Measurements from ENCODE around the gene C17orf58. TPM values are rescaled to one million over a fixed set of nuclear protein-coding genes. Genes with fewer than 3 reads are reported as not detected.

C17orf58 gene
- total and polyA plus RNA-seq, 9 of the 15 experiments (the other 6 are each of a cell fraction or from before 2014, with no cell fraction given) = 8.6 to 37.4 (median 27.6) TPM

GRCh38 chr17:68029512-68030215, 33.4 kb upstream of the C17orf58 start (continued):
- TF ChIP-seq AFF4 (CRISPR knock-in tag; IDR thresholded peaks at IDR 0.05) (no peak), PHF8 (IDR thresholded peaks at IDR 0.05; ENCODE audit: borderline replicate concordance, low read length) (peak; percentile 20; the same call in 1 of the 2 replicates), IRF9 (tag; IDR thresholded peaks at IDR 0.05) (no peak), KDM2B (CRISPR knock-in tag; IDR thresholded peaks at IDR 0.05) (no peak), FOXK2 (conservative IDR thresholded peaks at IDR 0.05 in 1 of 2, IDR thresholded peaks at IDR 0.05 in 1 of 2; ENCODE audit: low read depth in 2 of 2) (peak; percentile 37 to 68; a peak in 2 of 4 replicates), RBM15 (IDR thresholded peaks at IDR 0.05; ENCODE audit: insufficient read depth, low read length) (no peak), CXXC5 (CRISPR knock-in tag; IDR thresholded peaks at IDR 0.05) (no peak), HOMEZ (CRISPR knock-in tag; IDR thresholded peaks at IDR 0.05) (no peak), MXI1 (IDR thresholded peaks at IDR 0.05; ENCODE audit: low read depth, low read length) (no peak), ZC3H4 (CRISPR knock-in tag; IDR thresholded peaks at IDR 0.05; ENCODE audit: borderline replicate concordance) (no peak), ZNF764 (CRISPR knock-in tag; IDR thresholded peaks at IDR 0.05; ENCODE audit: low read depth) (no peak), MEIS2 (IDR thresholded peaks at IDR 0.05; ENCODE audit: partially characterized antibody) (peak; percentile 38), ZBTB9 (CRISPR knock-in tag; IDR thresholded peaks at IDR 0.05) (no peak), TFAP4 (CRISPR knock-in tag; IDR thresholded peaks at IDR 0.05; ENCODE audit: borderline replicate concordance) (peak; percentile 50), ETV6 (IDR thresholded peaks at IDR 0.05; ENCODE audit: borderline replicate concordance in 1 of 2, low read depth in 2 of 2, low read length in 1 of 2) (no peak), ETV6 (CRISPR knock-in tag; IDR thresholded peaks at IDR 0.05; ENCODE audit: borderline replicate concordance) (no peak), YY1 (IDR thresholded peaks at IDR 0.05; ENCODE audit: borderline replicate concordance in 1 of 3, control insufficient read depth in 1 of 3, extremely low read depth in 1 of 3, insufficient read depth in 3 of 3, insufficient read length in 1 of 3, insufficient replicate concordance in 2 of 3, low read depth in 1 of 3, low read length in 2 of 3) (peak in 1 of 3 experiments; percentile 59)
